ENCODE measurements around the gene GRB7.
"Not testable (repeated sequence)": the region's sequence is repeated elsewhere in the genome, so short reads cannot be mapped to it uniquely, and the experiment has no call there.

Gene GRB7

GRCh38 chr17:39753514-39754160 is 15.9 kb downstream of the GRB7 start:
- DNase-seq, result peak; percentile 79

GRCh38 chr17:39754161-39754957 is 16.6 kb downstream of the GRB7 start:
- peak; percentile 99 for DNase-seq

- DNase-seq, result no peak
Measured at GRCh38 chr17:39754958-39755553, 17.3 kb downstream of the GRB7 start.

- peak; percentile 79 for DNase-seq
Measured at GRCh38 chr17:39755554-39756379, 18.0 kb downstream of the GRB7 start.

GRCh38 chr17:39756380-39757079 is 18.8 kb downstream of the GRB7 start:
- no peak for DNase-seq

- DNase-seq, result no peak
Measured at GRCh38 chr17:39757176-39757662, 19.5 kb downstream of the GRB7 start.

- DNase-seq, result peak; percentile 39
Measured at GRCh38 chr17:39757931-39758873, 20.5 kb downstream of the GRB7 start.

GRCh38 chr17:39759204-39759603 is 21.5 kb downstream of the GRB7 start:
- no peak for DNase-seq

GRCh38 chr17:39761861-39762496 is 24.2 kb downstream of the GRB7 start:
- no peak for DNase-seq

GRCh38 chr17:39763051-39763820 is 25.5 kb downstream of the GRB7 start:
- no peak for DNase-seq

GRCh38 chr17:39764171-39764570 is 26.4 kb downstream of the GRB7 start:
- DNase-seq, result not testable (repeated sequence)

- DNase-seq, result no peak
Measured at GRCh38 chr17:39765175-39765574, 27.4 kb downstream of the GRB7 start.

- no peak for DNase-seq
Measured at GRCh38 chr17:39765766-39766165, 28.0 kb downstream of the GRB7 start.

GRCh38 chr17:39767147-39767546 is 29.4 kb downstream of the GRB7 start:
- DNase-seq, result no peak

GRCh38 chr17:39769974-39770587 is 32.3 kb downstream of the GRB7 start:
- peak; percentile 35 for DNase-seq

- DNase-seq, result no peak
Measured at GRCh38 chr17:39772415-39772814, 34.7 kb downstream of the GRB7 start.

- no peak for DNase-seq
Measured at GRCh38 chr17:39772987-39773934, 35.5 kb downstream of the GRB7 start.

GRCh38 chr17:39774047-39774446 is 36.3 kb downstream of the GRB7 start:
- DNase-seq, result no peak
